IMR-90 (cell line): ENCODE data around the gene SPATA32.

Experiments
- BHLHE40 ChIP-seq: fragments of 150-350 bp; IDR thresholded peaks from 2 replicates; pipeline ENCODE4 v1.6.1; 2016; ENCODE audit warnings: mild to moderate bottlenecking, low read depth, low read length
- CEBPB ChIP-seq: IDR thresholded peaks from 2 replicates; pipeline ENCODE4 v1.6.1; 2012; ENCODE audit warnings: low read depth, low read length, improper control_type of control experiment
- FOS ChIP-seq: fragments of 150-350 bp; IDR thresholded peaks from 2 replicates; pipeline ENCODE4 v1.6.1; 2016; ENCODE audit warnings: low read depth, low read length
- MAFK ChIP-seq: IDR thresholded peaks from 2 replicates; pipeline ENCODE4 v1.6.1; 2012; ENCODE audit warnings: low read depth, low read length, improper control_type of control experiment
- MAZ ChIP-seq: IDR thresholded peaks from 2 replicates; pipeline ENCODE4 v1.6.1; 2012; ENCODE audit warnings: low read depth, mild to moderate bottlenecking, low read length, improper control_type of control experiment, moderate library complexity, borderline replicate concordance
- NFE2L2 ChIP-seq: fragments of 150-350 bp; IDR thresholded peaks from 2 replicates; pipeline ENCODE4 v1.6.1; 2016; ENCODE audit warnings: low read depth, mild to moderate bottlenecking, low read length
- POLR2A ChIP-seq: IDR thresholded peaks from 2 replicates; pipeline ENCODE4 v1.6.1; 2012; ENCODE audit warnings: mild to moderate bottlenecking, low read depth, low read length
- RAD21 ChIP-seq: IDR thresholded peaks from 2 replicates; pipeline ENCODE4 v1.6.1; 2012; ENCODE audit warnings: low read length, improper control_type of control experiment
- RCOR1 ChIP-seq: IDR thresholded peaks from 2 replicates; pipeline ENCODE4 v1.6.1; 2012; ENCODE audit warnings: mild to moderate bottlenecking, low read length, improper control_type of control experiment; ENCODE audit not compliant: insufficient replicate concordance
- RFX5 ChIP-seq: IDR thresholded peaks from 2 replicates; pipeline ENCODE4 v1.8.0; 2012; ENCODE audit warnings: low read depth, mild to moderate bottlenecking, low read length, moderate library complexity
- SMC3 ChIP-seq: fragments of 150-350 bp; IDR thresholded peaks from 2 replicates; pipeline ENCODE4 v1.6.1; 2016; ENCODE audit warnings: low read depth, mild to moderate bottlenecking, antibody characterized with exemption, low read length, moderate library complexity
- TF ChIP-seq, protein P1 (sequence below): conservative IDR thresholded peaks from 2 replicates; pipeline ENCODE4 v1.5.1; 2012; ENCODE audit warnings: mild to moderate bottlenecking, low read depth, low read length, improper control_type of control experiment
- TF ChIP-seq, protein P2 (sequence below): fragments of 150-350 bp; IDR thresholded peaks from 2 replicates; pipeline ENCODE4 v1.6.1; 2016; ENCODE audit warnings: low read depth, mild to moderate bottlenecking, low read length, moderate library complexity, borderline replicate concordance

DNA sequence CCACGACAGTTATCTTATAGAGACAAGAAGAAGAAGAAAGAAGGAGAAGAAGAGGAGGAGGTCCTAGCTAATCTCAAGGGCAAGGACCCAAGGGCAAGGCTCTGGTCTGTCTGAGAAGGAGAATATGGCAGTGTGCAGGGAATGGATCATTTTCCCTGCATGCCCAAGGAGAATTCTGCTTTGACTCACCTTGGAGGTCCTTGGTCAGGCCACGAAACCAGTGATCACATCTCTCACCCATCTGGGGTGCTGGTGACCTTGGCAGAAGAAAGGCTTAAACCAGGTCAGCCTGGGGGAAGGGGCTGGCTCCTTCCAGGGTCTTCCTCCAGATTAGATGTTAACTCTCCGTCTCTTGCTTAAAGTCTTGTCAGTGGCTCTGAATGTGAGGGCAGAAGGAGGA, 41.8 kb downstream of the SPATA32 start:
- TF ChIP-seq, protein P1, sequence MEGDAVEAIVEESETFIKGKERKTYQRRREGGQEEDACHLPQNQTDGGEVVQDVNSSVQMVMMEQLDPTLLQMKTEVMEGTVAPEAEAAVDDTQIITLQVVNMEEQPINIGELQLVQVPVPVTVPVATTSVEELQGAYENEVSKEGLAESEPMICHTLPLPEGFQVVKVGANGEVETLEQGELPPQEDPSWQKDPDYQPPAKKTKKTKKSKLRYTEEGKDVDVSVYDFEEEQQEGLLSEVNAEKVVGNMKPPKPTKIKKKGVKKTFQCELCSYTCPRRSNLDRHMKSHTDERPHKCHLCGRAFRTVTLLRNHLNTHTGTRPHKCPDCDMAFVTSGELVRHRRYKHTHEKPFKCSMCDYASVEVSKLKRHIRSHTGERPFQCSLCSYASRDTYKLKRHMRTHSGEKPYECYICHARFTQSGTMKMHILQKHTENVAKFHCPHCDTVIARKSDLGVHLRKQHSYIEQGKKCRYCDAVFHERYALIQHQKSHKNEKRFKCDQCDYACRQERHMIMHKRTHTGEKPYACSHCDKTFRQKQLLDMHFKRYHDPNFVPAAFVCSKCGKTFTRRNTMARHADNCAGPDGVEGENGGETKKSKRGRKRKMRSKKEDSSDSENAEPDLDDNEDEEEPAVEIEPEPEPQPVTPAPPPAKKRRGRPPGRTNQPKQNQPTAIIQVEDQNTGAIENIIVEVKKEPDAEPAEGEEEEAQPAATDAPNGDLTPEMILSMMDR = no peak
- TF ChIP-seq FOS (no peak), RCOR1 (no peak), MAZ (no peak), POLR2A (no peak), SMC3 (no peak), RFX5 (no peak), CEBPB (no peak), NFE2L2 (no peak), MAFK (no peak), RAD21 (no peak), BHLHE40 (no peak)
- TF ChIP-seq, protein P2, sequence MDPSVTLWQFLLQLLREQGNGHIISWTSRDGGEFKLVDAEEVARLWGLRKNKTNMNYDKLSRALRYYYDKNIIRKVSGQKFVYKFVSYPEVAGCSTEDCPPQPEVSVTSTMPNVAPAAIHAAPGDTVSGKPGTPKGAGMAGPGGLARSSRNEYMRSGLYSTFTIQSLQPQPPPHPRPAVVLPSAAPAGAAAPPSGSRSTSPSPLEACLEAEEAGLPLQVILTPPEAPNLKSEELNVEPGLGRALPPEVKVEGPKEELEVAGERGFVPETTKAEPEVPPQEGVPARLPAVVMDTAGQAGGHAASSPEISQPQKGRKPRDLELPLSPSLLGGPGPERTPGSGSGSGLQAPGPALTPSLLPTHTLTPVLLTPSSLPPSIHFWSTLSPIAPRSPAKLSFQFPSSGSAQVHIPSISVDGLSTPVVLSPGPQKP = no peak
